HG02840 (cell line): ENCODE measurements around the gene ADAMTS3.
"Not testable (repeated sequence)": the region's sequence is repeated elsewhere in the genome, so short reads cannot be mapped to it uniquely, and the experiment has no call there.

ENCODE experiments used
- ATAC-seq: cut with Tn5 transposase; IDR thresholded peaks from one replicate; pipeline ENCODE4 v1.9.1; 2021; ENCODE audit warnings: mild to moderate bottlenecking, moderate library complexity, moderate number of reproducible peaks; ENCODE audit not compliant: unreplicated experiment, low FRiP score

The ADAMTS3 gene

GRCh38 chr4:72484981-72485380, 84.0 kb downstream of the ADAMTS3 start:
- ATAC-seq: no peak

GRCh38 chr4:72473434-72473900, 95.6 kb downstream of the ADAMTS3 start:
- no peak for ATAC-seq

- no peak for ATAC-seq
Observed at GRCh38 chr4:72471816-72472215, 97.2 kb downstream of the ADAMTS3 start.

- no peak for ATAC-seq
Observed at GRCh38 chr4:72468904-72469502, 100.0 kb downstream of the ADAMTS3 start.

- no peak for ATAC-seq
Observed at GRCh38 chr4:72467633-72468032, 101.4 kb downstream of the ADAMTS3 start.

GRCh38 chr4:72463724-72464123, 105.3 kb downstream of the ADAMTS3 start:
- ATAC-seq: no peak

- ATAC-seq: no peak
Observed at GRCh38 chr4:72457158-72457557, 111.9 kb downstream of the ADAMTS3 start.

- no peak for ATAC-seq
Observed at GRCh38 chr4:72451349-72451748, 117.7 kb downstream of the ADAMTS3 start.

- ATAC-seq: no peak
Observed at GRCh38 chr4:72449705-72450104, 119.3 kb downstream of the ADAMTS3 start.

GRCh38 chr4:72448231-72448630, 120.8 kb downstream of the ADAMTS3 start:
- ATAC-seq: no peak

GRCh38 chr4:72446353-72447055, 122.5 kb downstream of the ADAMTS3 start:
- no peak for ATAC-seq

GRCh38 chr4:72444092-72444491, 124.9 kb downstream of the ADAMTS3 start:
- no peak for ATAC-seq

- ATAC-seq: no peak
Observed at GRCh38 chr4:72442715-72443114, 126.3 kb downstream of the ADAMTS3 start.

- ATAC-seq: no peak
Observed at GRCh38 chr4:72442147-72442546, 126.9 kb downstream of the ADAMTS3 start.

- no peak for ATAC-seq
Observed at GRCh38 chr4:72440386-72440785, 128.6 kb downstream of the ADAMTS3 start.

GRCh38 chr4:72432975-72433374, 136.0 kb downstream of the ADAMTS3 start:
- ATAC-seq: no peak

- ATAC-seq: no peak
Observed at GRCh38 chr4:72432282-72432681, 136.7 kb downstream of the ADAMTS3 start.

- ATAC-seq: no peak
Observed at GRCh38 chr4:72430988-72431387, 138.0 kb downstream of the ADAMTS3 start.

- no peak for ATAC-seq
Observed at GRCh38 chr4:72430050-72430449, 139.0 kb downstream of the ADAMTS3 start.

- no peak for ATAC-seq
Observed at GRCh38 chr4:72429397-72429889, 139.6 kb downstream of the ADAMTS3 start.

GRCh38 chr4:72427057-72427456, 142.0 kb downstream of the ADAMTS3 start:
- no peak for ATAC-seq

GRCh38 chr4:72425908-72426307, 143.1 kb downstream of the ADAMTS3 start:
- ATAC-seq: not testable (repeated sequence)
